ENCODE measurements around the gene ATF7IP2.

Gene ATF7IP2

DNA sequence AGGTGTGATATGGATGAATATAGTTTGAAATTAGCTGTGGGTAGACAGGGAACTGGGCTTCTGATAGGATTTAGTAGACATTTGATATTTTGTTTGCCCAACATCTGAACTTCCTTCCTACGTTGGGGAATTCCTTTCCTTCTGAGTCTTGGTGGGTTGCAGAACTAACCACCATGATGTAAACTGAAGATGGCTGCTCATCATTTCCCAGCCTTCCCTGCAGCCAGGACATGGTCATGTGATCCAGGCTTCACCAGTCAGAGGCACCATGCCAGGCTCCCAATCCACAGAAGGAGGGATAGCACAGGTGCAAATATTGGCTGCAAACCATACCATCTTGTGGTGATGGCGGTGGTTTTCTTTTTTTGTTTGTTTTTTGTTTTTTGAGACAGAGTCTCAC lies 137.1 kb downstream of the ATF7IP2 start:
- DNase-seq (ENCODE audit: low read depth), result no peak
- TF ChIP-seq, protein P1, sequence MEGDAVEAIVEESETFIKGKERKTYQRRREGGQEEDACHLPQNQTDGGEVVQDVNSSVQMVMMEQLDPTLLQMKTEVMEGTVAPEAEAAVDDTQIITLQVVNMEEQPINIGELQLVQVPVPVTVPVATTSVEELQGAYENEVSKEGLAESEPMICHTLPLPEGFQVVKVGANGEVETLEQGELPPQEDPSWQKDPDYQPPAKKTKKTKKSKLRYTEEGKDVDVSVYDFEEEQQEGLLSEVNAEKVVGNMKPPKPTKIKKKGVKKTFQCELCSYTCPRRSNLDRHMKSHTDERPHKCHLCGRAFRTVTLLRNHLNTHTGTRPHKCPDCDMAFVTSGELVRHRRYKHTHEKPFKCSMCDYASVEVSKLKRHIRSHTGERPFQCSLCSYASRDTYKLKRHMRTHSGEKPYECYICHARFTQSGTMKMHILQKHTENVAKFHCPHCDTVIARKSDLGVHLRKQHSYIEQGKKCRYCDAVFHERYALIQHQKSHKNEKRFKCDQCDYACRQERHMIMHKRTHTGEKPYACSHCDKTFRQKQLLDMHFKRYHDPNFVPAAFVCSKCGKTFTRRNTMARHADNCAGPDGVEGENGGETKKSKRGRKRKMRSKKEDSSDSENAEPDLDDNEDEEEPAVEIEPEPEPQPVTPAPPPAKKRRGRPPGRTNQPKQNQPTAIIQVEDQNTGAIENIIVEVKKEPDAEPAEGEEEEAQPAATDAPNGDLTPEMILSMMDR (IDR thresholded peaks at IDR 0.05; ENCODE audit: low read length, missing control alignments), result no peak
- H3K4me3 ChIP-seq (replicated peaks; ENCODE audit: low read depth, low read length), result no peak overlapping the region

- H3K4me3 ChIP-seq (replicated peaks; ENCODE audit: low read depth, low read length), result no peak overlapping the region
- no peak for DNase-seq (ENCODE audit: low read depth)
- TF ChIP-seq, protein P1 (IDR thresholded peaks at IDR 0.05; ENCODE audit: low read length, missing control alignments), result no peak
Observed at GRCh38 chr16:10525214-10525825, 139.5 kb downstream of the ATF7IP2 start.

GRCh38 chr16:10526962-10527361 lies 141.1 kb downstream of the ATF7IP2 start:
- TF ChIP-seq, protein P1 (IDR thresholded peaks at IDR 0.05; ENCODE audit: low read length, missing control alignments), result no peak
- no peak for DNase-seq (ENCODE audit: low read depth)
- H3K4me3 ChIP-seq (replicated peaks; ENCODE audit: low read depth, low read length), result no peak overlapping the region

GRCh38 chr16:10528635-10529034 lies 142.8 kb downstream of the ATF7IP2 start:
- H3K4me3 ChIP-seq (replicated peaks; ENCODE audit: low read depth, low read length), result no peak overlapping the region
- TF ChIP-seq, protein P1 (IDR thresholded peaks at IDR 0.05; ENCODE audit: low read length, missing control alignments), result no peak
- no peak for DNase-seq (ENCODE audit: low read depth)

DNA sequence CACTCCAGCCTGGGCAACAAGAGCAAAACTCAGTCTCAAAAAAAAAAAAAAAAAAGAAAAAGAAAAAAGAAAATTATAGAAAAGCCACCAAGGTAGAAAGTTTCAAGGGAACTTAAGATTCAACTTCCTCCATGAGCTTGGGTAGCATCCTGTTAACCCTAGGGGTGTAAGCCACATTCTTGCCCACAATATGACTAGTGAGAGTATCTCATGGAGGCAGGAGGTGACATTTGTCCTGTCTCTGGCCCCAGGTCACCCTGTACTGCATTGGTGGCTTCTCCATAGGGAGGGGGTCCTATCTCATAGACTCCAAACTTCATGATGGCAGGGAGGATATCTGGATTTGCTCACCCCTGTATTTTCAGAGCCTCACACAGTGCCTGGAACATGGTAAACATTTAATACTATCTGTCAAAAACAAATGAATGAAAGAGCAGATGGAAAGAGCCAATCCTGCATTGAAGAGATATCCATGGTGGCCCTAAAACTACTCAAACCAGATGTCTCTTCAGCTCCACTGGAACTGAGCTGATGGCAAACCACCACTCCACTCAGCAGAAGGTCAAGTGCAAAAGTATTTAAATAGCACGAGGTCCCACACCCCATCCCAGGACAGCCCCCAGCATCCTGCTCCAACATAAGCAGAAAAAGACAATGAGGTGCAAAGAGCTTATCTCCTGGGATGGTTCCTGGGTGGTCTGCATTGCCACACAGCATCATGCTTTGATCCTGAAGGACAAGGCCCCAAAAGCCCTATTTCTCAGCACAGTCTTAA lies 144.2 kb downstream of the ATF7IP2 start:
- TF ChIP-seq, protein P1 (IDR thresholded peaks at IDR 0.05; ENCODE audit: low read length, missing control alignments), result no peak
- no peak for DNase-seq (ENCODE audit: low read depth)

GRCh38 chr16:10530685-10531084 lies 144.8 kb downstream of the ATF7IP2 start:
- H3K4me3 ChIP-seq (replicated peaks; ENCODE audit: low read depth, low read length), result no peak overlapping the region
- TF ChIP-seq, protein P1 (IDR thresholded peaks at IDR 0.05; ENCODE audit: low read length, missing control alignments), result no peak
- DNase-seq (ENCODE audit: low read depth), result no peak

More for the DNA sequence above, 144.2 kb downstream of the ATF7IP2 start:
- H3K4me3 ChIP-seq (replicated peaks; ENCODE audit: low read depth, low read length), result no peak overlapping the region

Measured in fibroblast of pulmonary artery (primary cell).